GM18873 (cell line): ENCODE data around the gene SKA3.
"Not testable (repeated sequence)": the region's sequence is repeated elsewhere in the genome, so short reads cannot be mapped to it uniquely, and the experiment has no call there.

Experiments used
- ATAC-seq: cut with Tn5 transposase; IDR thresholded peaks from one replicate; pipeline ENCODE4 v1.9.1; 2021; ENCODE audit warnings: mild to moderate bottlenecking, moderate library complexity, moderate number of reproducible peaks; ENCODE audit not compliant: unreplicated experiment, low FRiP score

SKA3 gene

DNA sequence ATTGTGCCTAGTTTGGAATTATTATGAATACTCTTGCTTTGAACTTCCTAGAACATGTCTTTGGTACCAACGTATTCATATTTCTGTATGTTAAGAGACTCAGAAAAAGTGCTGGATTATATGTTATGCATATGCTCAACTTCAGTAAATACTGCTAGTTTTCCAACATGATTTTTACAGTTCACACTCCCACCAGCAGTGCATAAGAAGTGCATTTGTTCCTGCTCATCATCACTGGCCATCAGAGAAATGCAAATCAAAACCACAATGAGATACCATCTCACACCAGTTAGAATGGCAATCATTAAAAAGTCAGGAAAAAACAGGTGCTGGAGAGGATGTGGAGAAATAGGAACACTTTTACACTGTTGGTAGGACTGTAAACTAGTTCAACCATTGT, 2.6 kb downstream of the SKA3 start:
- ATAC-seq: not testable (repeated sequence)

DNA sequence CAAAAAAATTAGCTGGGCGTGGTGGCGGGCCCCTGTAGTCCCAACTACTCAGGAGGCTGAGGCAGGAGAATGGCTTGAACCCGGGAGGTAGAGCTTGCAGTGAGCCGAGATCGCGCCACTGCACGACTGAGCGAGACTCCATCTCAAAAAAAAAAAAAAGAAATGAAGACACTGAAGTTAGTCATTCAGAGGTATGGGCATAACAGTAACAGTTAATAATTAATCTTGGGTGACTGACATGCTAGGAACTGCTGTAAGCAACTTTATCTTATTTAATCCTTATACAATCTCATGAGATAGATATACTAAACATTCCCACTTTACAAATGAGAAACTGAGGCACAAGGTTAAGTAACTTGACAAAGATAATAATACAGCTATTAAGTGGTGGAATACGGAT, 4.9 kb downstream of the SKA3 start:
- ATAC-seq: no peak

DNA sequence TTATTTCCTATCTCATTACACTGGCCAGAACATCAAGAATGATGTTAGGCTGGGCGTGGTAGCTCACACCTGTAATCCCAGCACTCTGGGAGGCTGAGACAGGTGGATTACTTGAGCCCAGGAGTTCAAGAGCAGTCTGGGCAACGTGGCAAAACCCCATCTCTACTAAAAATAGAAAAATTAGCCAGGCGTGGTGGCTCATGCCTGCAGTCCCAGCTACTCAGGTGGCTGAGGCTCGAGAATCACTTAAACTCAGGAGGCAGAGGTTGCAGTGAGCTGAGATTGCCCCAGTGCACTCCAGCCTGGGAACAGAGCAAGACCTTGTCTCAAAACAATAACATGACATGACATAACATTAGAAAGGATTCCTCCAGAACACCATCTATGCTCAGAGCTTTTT, 10.7 kb downstream of the SKA3 start:
- ATAC-seq: not testable (repeated sequence)

DNA sequence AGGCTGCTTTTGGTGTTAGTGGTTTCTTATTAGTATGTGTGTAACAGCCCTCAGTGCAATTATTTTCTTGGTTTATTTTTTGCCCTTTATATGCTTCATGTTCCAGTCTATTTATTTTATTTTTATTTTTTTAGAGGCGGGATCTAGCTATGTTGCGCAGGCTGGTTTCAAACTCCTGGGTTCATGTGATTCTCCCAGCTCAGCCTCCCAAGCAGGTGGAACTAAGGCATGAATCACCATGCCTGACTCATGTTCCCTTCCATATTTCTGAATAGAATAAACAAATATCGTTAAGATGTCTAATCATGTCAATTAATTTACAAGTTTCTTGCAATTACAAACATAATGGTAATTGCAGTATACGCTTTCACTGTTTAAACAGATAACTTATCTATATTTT, 11.7 kb downstream of the SKA3 start:
- no peak for ATAC-seq

DNA sequence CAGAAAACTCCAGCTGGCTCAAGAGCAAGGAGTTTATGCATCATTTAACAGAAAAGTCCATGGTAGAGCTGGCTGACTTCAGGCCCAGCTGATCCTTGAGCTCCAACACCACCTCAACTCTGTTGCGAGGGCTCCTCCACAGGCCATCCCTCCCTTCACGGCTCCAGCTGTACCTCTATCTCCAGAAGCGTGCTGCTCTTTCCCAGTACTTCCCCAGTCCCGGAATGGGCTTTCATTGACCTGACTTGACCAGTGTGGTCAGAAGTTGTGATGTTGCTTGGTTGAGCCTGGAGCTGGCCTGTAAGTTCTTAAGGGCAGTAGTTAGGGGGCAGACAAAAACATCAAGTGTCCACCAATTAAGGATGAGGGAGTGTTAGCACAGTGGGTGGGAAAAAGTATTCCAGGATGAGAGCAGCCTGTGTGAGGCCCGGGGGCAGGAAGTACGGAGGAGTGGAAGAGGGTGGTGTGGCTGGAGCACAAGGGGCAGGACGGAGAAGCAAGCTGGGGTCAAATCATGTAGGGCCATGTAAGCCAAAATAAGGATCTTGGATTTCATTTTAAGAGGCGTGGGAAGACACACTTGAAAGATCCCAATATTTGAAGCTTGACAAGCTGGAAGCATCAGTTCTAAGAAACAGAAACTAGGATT, 24.0 kb downstream of the SKA3 start:
- ATAC-seq: no peak

- ATAC-seq: no peak
Measured at GRCh38 chr13:21150013-21150412, 26.3 kb downstream of the SKA3 start.

GRCh38 chr13:21149568-21149967, 26.8 kb downstream of the SKA3 start:
- no peak for ATAC-seq

DNA sequence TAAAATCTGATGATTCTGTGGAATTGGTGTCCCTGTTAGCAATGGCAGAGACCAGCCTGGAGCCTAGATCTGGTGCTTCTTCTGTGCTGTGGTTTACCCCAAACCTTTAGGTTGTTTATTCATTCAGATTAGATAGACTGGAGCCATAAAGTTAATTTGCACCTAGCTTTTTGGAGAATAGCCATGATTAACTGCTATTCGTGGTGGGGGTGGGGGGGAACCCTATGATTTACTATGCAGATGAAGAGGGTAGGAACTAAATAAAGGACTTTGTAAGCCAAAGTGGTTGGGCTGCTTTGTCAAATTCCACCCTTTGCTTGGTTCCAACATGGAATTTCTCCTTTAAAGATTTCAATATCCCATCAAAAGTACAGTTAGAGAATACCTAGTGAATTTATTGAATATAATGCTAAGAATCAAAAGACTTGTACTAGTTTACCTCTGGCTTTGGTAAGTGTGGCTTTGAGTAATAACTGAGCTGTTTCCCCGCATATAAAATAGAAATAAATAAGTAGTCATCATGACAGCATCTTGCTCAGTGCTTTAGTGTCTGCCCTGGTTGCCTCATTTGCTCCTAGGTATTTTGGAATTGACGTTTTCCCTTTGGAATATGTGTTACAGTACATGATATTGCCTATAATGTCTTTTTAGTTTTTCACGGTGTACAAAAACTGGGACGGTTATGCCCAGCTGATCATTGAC, 27.6 kb downstream of the SKA3 start:
- no peak for ATAC-seq

- ATAC-seq: no peak
Measured at GRCh38 chr13:21147827-21148226, 28.5 kb downstream of the SKA3 start.

GRCh38 chr13:21142766-21143165, 33.6 kb downstream of the SKA3 start:
- no peak for ATAC-seq

GRCh38 chr13:21139374-21139773, 37.0 kb downstream of the SKA3 start:
- ATAC-seq: no peak

DNA sequence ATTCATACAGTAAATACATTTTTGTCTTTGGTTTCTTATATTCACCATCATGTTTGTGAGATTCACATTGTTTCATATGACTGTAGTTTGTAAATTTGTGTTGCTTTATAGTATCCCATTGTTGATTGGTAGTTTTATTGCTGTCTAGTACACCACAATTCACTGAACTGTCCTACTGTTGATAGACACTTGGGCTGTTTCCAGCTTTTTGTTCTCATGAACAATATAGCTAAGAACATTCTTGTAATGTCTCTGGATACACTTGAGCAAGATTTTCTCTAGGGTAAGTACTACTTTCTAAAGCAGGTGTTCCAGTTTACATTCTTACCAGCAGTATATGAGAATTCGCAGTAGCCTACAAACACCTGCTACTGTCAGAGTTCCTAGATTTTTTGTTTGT, 37.8 kb downstream of the SKA3 start:
- no peak for ATAC-seq

- ATAC-seq: no peak
Measured at GRCh38 chr13:21137696-21138095, 38.7 kb downstream of the SKA3 start.

DNA sequence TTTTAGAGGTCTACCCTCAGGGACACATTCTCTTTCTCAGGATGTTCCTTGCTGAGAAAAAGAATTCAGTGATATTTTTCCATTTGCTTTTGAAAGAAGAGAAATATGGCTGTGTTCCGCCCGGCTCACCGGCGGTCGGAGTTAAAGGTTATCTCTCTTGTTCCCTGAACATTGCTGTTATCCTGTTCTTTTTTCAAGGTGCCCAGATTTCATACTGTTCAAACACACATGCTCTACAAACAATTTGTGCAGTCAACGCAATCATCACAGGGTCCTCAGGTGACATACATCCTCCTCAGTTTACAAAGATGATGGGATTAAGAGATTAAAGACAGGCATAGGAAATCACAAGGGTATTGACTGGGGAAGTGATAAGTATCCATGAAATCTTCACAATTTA, 40.5 kb downstream of the SKA3 start:
- ATAC-seq: not testable (repeated sequence)

DNA sequence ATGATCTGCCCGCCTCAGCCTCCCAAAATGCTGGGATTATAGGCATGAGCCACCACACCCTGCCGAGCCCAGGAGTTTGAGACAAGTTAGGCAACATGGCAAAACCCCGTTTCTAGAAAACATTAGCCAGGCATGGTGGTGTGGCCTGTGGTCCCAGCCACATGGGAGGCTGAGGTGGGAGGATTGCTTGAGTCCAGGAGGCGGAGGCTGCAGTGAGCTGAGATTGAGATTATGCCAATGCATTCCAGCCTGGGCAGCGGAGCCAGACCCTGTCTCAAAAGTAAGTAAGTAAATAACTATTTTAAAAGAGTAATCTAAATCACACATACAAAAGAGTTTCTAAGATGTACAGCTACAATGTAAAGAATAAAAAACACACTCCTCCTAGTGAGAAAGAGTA, 41.9 kb downstream of the SKA3 start:
- no peak for ATAC-seq

DNA sequence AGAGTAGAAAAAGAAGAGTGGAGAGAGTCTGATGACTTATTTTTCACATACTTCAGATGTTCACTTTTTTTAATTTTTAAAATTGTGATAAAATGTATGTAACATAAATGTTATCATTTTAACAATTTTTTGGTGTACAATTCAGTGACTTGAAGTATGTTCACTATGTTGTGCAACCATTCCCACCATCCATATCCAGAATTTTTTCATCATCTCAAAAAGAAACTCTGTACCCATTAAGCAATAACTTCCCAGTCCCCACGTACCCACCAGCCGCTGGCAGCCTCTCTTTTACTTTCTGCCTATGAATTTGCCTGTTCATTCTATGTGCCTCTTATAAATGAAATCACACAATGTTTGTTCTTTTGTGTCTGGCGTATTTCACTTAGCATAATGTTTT, 43.3 kb downstream of the SKA3 start:
- ATAC-seq: no peak

DNA sequence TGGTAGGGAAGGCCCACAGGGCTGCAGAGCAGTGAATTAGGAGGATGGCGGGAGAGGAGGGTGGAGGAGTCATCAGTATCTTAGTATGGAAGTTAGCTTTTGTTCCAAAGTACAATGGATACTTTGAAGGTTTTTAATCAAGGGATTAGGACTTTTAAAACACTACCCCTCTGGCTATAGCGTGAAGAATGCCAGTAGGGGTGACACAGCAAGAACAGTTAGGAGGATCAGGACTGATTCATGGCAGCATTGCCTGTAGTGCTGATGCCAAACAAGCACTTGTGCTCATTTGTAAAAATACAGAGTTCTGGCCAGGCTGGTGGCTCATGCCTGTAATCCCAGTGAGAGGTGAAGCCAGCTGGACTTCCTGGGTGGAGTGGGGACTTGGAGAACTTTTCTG, 46.2 kb downstream of the SKA3 start:
- ATAC-seq: no peak

DNA sequence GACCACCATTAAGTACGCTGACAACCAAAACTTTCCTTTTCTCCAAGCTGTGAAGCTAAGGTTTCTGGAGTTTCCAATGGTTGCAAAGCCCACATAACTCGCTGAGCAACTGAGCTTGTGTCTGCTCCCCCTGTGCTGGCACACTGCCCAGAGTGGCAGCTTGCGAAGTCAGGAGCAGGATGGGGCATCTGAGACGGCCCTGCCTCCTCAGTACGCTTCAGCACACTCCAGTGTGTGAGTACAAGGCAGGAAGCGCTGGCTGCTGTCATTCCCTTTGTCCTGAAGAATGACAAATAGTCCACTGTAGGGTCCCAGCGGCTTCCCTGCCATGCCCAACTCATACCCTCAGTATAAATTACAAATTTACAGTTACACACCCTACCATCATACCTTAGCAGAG, 51.5 kb downstream of the SKA3 start:
- ATAC-seq: no peak

GRCh38 chr13:21123956-21124355, 52.4 kb downstream of the SKA3 start:
- ATAC-seq: no peak

- ATAC-seq: no peak
Measured at GRCh38 chr13:21121616-21122015, 54.7 kb downstream of the SKA3 start.

DNA sequence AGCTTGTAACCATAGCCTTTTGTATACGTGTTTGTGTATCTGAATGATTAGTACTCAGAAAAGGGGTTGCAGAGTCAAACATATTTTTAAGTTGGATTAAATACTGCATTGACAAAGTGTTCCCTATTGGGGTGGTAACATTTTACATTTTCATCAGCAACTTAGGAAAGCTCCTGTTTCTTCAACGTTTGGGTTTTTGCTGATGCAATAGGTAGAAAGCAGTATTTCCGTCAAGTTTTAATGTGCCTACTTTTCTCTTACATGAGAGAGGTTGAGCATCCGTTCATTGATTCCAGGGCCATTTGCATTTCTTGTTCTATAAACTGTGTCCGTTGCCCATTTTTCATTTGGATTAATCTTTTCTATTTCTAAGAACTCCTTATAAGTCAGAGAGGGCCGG, 56.2 kb downstream of the SKA3 start:
- no peak for ATAC-seq

- no peak for ATAC-seq
Measured at GRCh38 chr13:21119526-21119925, 56.8 kb downstream of the SKA3 start.
